ENCODE results near the gene MKX. TPM values are rescaled to one million over a fixed set of nuclear protein-coding genes. Genes with fewer than 3 reads are reported as not detected.

The MKX gene
- total RNA-seq, 4 donors from 2014 or later = 0.82 to 2.4 TPM; not detected in 2

- Histone ChIP-seq H3K27ac (no peak overlapping the region), H3K4me3 (no peak overlapping the region), H3K36me3 (no peaks in the 10 kb centered on the region), H3K27me3 (no peaks in the 10 kb centered on the region), H3K9me3 (no peaks in the 10 kb centered on the region), H3K4me1 (no peaks in the 10 kb centered on the region)
- TF ChIP-seq POLR2AphosphoS5 (IDR thresholded peaks at IDR 0.05) (no peak), POLR2A (IDR thresholded peaks at IDR 0.05) (no peak), CTCF (IDR thresholded peaks at IDR 0.05) (no peak), EP300 (IDR thresholded peaks at IDR 0.05; ENCODE audit: low read depth) (no peak)
- intact Hi-C loops (cut with DNase I; ENCODE audit: low total_unique reads) (no loop called here), in situ Hi-C loops (cut with MboI; ENCODE audit: low pct_ligation_motif_present in 1 of 4, low pct_unique_long_range_greater_than_20kb in 1 of 4, low sequenced_read_pairs in 3 of 4) (no loop called here)
- whole genome bisulfite sequencing, 2 donors (ENCODE audit: low coverage in 1 of 2) = 73 to 85% methylated on average over 2 to 3 of the region's 3 CpGs
- no peak for DNase-seq
These were observed 26.6 kb downstream of the MKX start for GRCh38 chr10:27719052-27719451.

- H3K27ac ChIP-seq = no peak overlapping the region
- 85 to 88% methylated on average over 3 of the region's 3 CpGs for WGBS, 2 donors (ENCODE audit: low coverage in 1 of 2)
- no peak for DNase-seq
- no peaks in the 10 kb centered on the region for H3K36me3 ChIP-seq
- intact Hi-C loops (cut with DNase I; ENCODE audit: low total_unique reads) = no loop called here
- no peak overlapping the region for H3K4me3 ChIP-seq
- no peaks in the 10 kb centered on the region for H3K9me3 ChIP-seq
- H3K27me3 ChIP-seq = no peaks in the 10 kb centered on the region
- H3K4me1 ChIP-seq = no peaks in the 10 kb centered on the region
- TF ChIP-seq EP300 (IDR thresholded peaks at IDR 0.05; ENCODE audit: low read depth) (no peak), POLR2A (IDR thresholded peaks at IDR 0.05) (no peak), CTCF (IDR thresholded peaks at IDR 0.05) (no peak), POLR2AphosphoS5 (IDR thresholded peaks at IDR 0.05) (no peak)
- in situ Hi-C loops (cut with MboI; ENCODE audit: low pct_ligation_motif_present in 1 of 4, low pct_unique_long_range_greater_than_20kb in 1 of 4, low sequenced_read_pairs in 3 of 4) = no loop called here
These were observed 27.8 kb downstream of the MKX start for GRCh38 chr10:27717861-27718260.

- H3K9me3 ChIP-seq = no peaks in the 10 kb centered on the region
- H3K4me3 ChIP-seq = no peak overlapping the region
- no peaks in the 10 kb centered on the region for H3K36me3 ChIP-seq
- TF ChIP-seq EP300 (IDR thresholded peaks at IDR 0.05; ENCODE audit: low read depth) = no peak
- no peak for TF ChIP-seq POLR2AphosphoS5 (IDR thresholded peaks at IDR 0.05)
- no peak for TF ChIP-seq POLR2A (IDR thresholded peaks at IDR 0.05)
- TF ChIP-seq CTCF (IDR thresholded peaks at IDR 0.05) = no peak
- no peak for DNase-seq
- intact Hi-C loops (cut with DNase I; ENCODE audit: low total_unique reads) (no loop called here), in situ Hi-C loops (cut with MboI; ENCODE audit: low pct_ligation_motif_present in 1 of 4, low pct_unique_long_range_greater_than_20kb in 1 of 4, low sequenced_read_pairs in 3 of 4) (no loop called here)
- 68% methylated on average over 3 of the region's 3 CpGs; no CpG with 5 or more reads in 1 of the 2 donors for WGBS, 2 donors (ENCODE audit: low coverage in 1 of 2)
- no peaks in the 10 kb centered on the region for H3K4me1 ChIP-seq
- no peak overlapping the region for H3K27ac ChIP-seq
- no peaks in the 10 kb centered on the region for H3K27me3 ChIP-seq
These were observed 28.4 kb downstream of the MKX start for GRCh38 chr10:27717224-27717623.

GRCh38 chr10:27716521-27716920, 29.1 kb downstream of the MKX start:
- H3K36me3 ChIP-seq = no peaks in the 10 kb centered on the region
- H3K27ac ChIP-seq = no peak overlapping the region
- intact Hi-C loops (cut with DNase I; ENCODE audit: low total_unique reads) (no loop called here), in situ Hi-C loops (cut with MboI; ENCODE audit: low pct_ligation_motif_present in 1 of 4, low pct_unique_long_range_greater_than_20kb in 1 of 4, low sequenced_read_pairs in 3 of 4) (no loop called here)
- no peak for DNase-seq
- no peak for TF ChIP-seq EP300 (IDR thresholded peaks at IDR 0.05; ENCODE audit: low read depth)
- no peak for TF ChIP-seq POLR2AphosphoS5 (IDR thresholded peaks at IDR 0.05)
- no peak for TF ChIP-seq CTCF (IDR thresholded peaks at IDR 0.05)
- no peak for TF ChIP-seq POLR2A (IDR thresholded peaks at IDR 0.05)
- 71 to 93% methylated on average over 3 to 5 of the region's 5 CpGs for WGBS, 2 donors (ENCODE audit: low coverage in 1 of 2)
- no peak overlapping the region for H3K4me3 ChIP-seq
- H3K27me3 ChIP-seq = no peaks in the 10 kb centered on the region
- no peaks in the 10 kb centered on the region for H3K4me1 ChIP-seq
- H3K9me3 ChIP-seq = no peaks in the 10 kb centered on the region

All from transverse colon (tissue), 4 donors.